HepG2 (cell line): ENCODE measurements around the gene TM4SF5. TPM values are rescaled to one million over a fixed set of nuclear protein-coding genes. Genes with fewer than 3 reads are reported as not detected.
A peak's percentile ranks its signal among the peaks of the same experiment; 100 is the strongest.

Source experiments
- CHCHD3 ChIP-seq: sonication (generic); formaldehyde crosslinking; IDR thresholded peaks from 2 replicates; pipeline ENCODE4 v1.8.0; 2022; ENCODE audit warnings: mild to moderate bottlenecking, missing genetic modification reagents, moderate library complexity
- EED ChIP-seq: sonication (generic); formaldehyde crosslinking; IDR thresholded peaks from 2 replicates; pipeline ENCODE4 v1.5.0; 2020; ENCODE audit warnings: mild to moderate bottlenecking, missing genetic modification reagents
- HMG20A ChIP-seq: IDR thresholded peaks from 2 replicates; pipeline ENCODE4 v1.6.1; 2016; ENCODE audit warnings: borderline replicate concordance
- HNF4A ChIP-seq: sonication (generic); formaldehyde crosslinking; IDR thresholded peaks from 2 replicates; pipeline ENCODE4 v1.4.0; 2020; ENCODE audit warnings: missing genetic modification reagents
- HNRNPLL ChIP-seq: fragments of 200-400 bp; formaldehyde crosslinking; IDR thresholded peaks from 2 replicates; pipeline ENCODE4 v1.6.1; 2017; ENCODE audit warnings: mild to moderate bottlenecking, low read depth, low read length; ENCODE audit not compliant: poor library complexity, severe bottlenecking
- JUNB ChIP-seq: sonication (generic); formaldehyde crosslinking; IDR thresholded peaks from 2 replicates; pipeline ENCODE4 v1.8.0; 2022; ENCODE audit warnings: missing genetic modification reagents, mild to moderate bottlenecking, borderline replicate concordance
- KLF6 ChIP-seq: IDR thresholded peaks from 2 replicates; pipeline ENCODE4 v1.8.0; 2016; ENCODE audit warnings: missing biosample characterization, missing genetic modification reagents
- MAFK ChIP-seq, 2 experiments: IDR thresholded peaks in 1 of 2; conservative IDR thresholded peaks in 1 of 2; 2 replicates each; pipeline ENCODE4 v1.6.1; 2011; ENCODE audit warnings: improper control_type of control experiment in 2 of 2, low read length in 2 of 2
- MIER2 ChIP-seq: IDR thresholded peaks from 2 replicates; pipeline ENCODE4 v1.6.1; 2016; ENCODE audit warnings: missing biosample characterization, missing genetic modification reagents
- MTA3 ChIP-seq: sonication (generic); formaldehyde crosslinking; IDR thresholded peaks from 2 replicates; pipeline ENCODE4 v1.4.0; 2020; ENCODE audit warnings: missing genetic modification reagents
- MZF1 ChIP-seq: sonication (generic); formaldehyde crosslinking; IDR thresholded peaks from 2 replicates; pipeline ENCODE4 v1.8.1; 2023; ENCODE audit warnings: mild to moderate bottlenecking, missing genetic modification reagents, borderline replicate concordance
- SPEN ChIP-seq: sonication (generic); formaldehyde crosslinking; IDR thresholded peaks from 2 replicates; pipeline ENCODE4 v1.5.1; 2020; ENCODE audit warnings: low read depth, mild to moderate bottlenecking, missing genetic modification reagents
- SRSF1 ChIP-seq: fragments of 200-400 bp; formaldehyde crosslinking; optimal IDR thresholded peaks from 2 replicates; pipeline ENCODE3; 2017; ENCODE audit warnings: mild to moderate bottlenecking, low read depth, low read length, moderate library complexity
- TBP ChIP-seq: sonication (generic); formaldehyde crosslinking; IDR thresholded peaks from 2 replicates; pipeline ENCODE4 v1.5.0; 2020; ENCODE audit warnings: missing genetic modification reagents
- ZFP62 ChIP-seq: sonication (generic); formaldehyde crosslinking; IDR thresholded peaks from 2 replicates; pipeline ENCODE4 v1.4.0; 2020; ENCODE audit warnings: missing genetic modification reagents
- ZNF431 ChIP-seq: sonication (generic); formaldehyde crosslinking; IDR thresholded peaks from 2 replicates; pipeline ENCODE4 v1.9.0; 2022; ENCODE audit warnings: missing genetic modification reagents, low read depth, mild to moderate bottlenecking, borderline replicate concordance
- ZNF446 ChIP-seq: sonication (generic); formaldehyde crosslinking; IDR thresholded peaks from 2 replicates; pipeline ENCODE4 v1.5.0; 2020; ENCODE audit warnings: mild to moderate bottlenecking, missing genetic modification reagents
- ZNF557 ChIP-seq: sonication (generic); formaldehyde crosslinking; IDR thresholded peaks from 2 replicates; pipeline ENCODE4 v1.4.0; 2020; ENCODE audit warnings: missing genetic modification reagents
- ZNF629 ChIP-seq: sonication (generic); formaldehyde crosslinking; conservative IDR thresholded peaks from 2 replicates; pipeline ENCODE4 v1.5.0; 2020; ENCODE audit warnings: missing genetic modification reagents
- ZNF781 ChIP-seq: sonication (generic); formaldehyde crosslinking; IDR thresholded peaks from 2 replicates; pipeline ENCODE4 v1.5.1; 2020; ENCODE audit warnings: borderline replicate concordance, mild to moderate bottlenecking, missing genetic modification reagents; ENCODE audit errors: not compliant biosample characterization
- ZNF782 ChIP-seq: sonication (generic); formaldehyde crosslinking; IDR thresholded peaks from 2 replicates; pipeline ENCODE4 v1.4.0; 2020; ENCODE audit warnings: missing genetic modification reagents, mild to moderate bottlenecking, borderline replicate concordance
- polyA plus RNA-seq, 8 experiments: library from polyadenylated mRNA; depleted of rRNA in 3 of 8; stranded (reverse) in 7 of 8; unstranded in 1 of 8; fragments of >200 nt; fragmentation: Illumina TruSeq in 4 of 8; extraction: Trizol in 4 of 8; gene quantifications; 2 replicates each; pipeline versions ENCODE4 v1.2.1 to v1.2.3, GENCODE V29; 2011 to 2016; ENCODE audit warnings: low read depth in 4 of 8, missing spikeins in 1 of 8, mixed read lengths in 1 of 8; ENCODE audit not compliant: insufficient read depth in 1 of 8
- total RNA-seq, 5 experiments: library from RNA; depleted of rRNA; stranded (reverse); fragments of >200 nt; fragmentation: Illumina TruSeq; extraction: Trizol; gene quantifications; 2 replicates each; pipeline ENCODE4 v1.2.3, GENCODE V29; 2016; ENCODE audit warnings: low read depth in 1 of 5
- TF ChIP-seq, protein P1 (sequence below): sonication (generic); formaldehyde crosslinking; IDR thresholded peaks from 2 replicates; pipeline ENCODE4 v1.8.0; 2022; ENCODE audit warnings: missing genetic modification reagents, mild to moderate bottlenecking, inconsistent platforms, borderline replicate concordance
- TF ChIP-seq, protein P2 (sequence below): sonication (generic); formaldehyde crosslinking; IDR thresholded peaks from 2 replicates; pipeline ENCODE4 v1.8.0; 2022; ENCODE audit warnings: mild to moderate bottlenecking, missing genetic modification reagents, borderline replicate concordance
- TF ChIP-seq, protein P3 (sequence below): sonication (generic); formaldehyde crosslinking; IDR thresholded peaks from 2 replicates; pipeline ENCODE4 v1.8.1; 2023; ENCODE audit warnings: missing genetic modification reagents, inconsistent platforms, borderline replicate concordance
- TF ChIP-seq, protein P4 (sequence below): sonication (generic); formaldehyde crosslinking; IDR thresholded peaks from 2 replicates; pipeline ENCODE4 v1.4.0; 2020; ENCODE audit warnings: missing genetic modification reagents, mild to moderate bottlenecking, borderline replicate concordance

The TM4SF5 gene
- total and polyA plus RNA-seq, 2 of the 13 experiments (the other 11 are each of a cell fraction or from before 2014, with no cell fraction given), result 30.1 to 126 TPM

- TF ChIP-seq ZNF782 (no peak), HMG20A (CRISPR knock-in tag) (no peak; the same call in 1 of the 2 replicates), SPEN (CRISPR knock-in tag) (peak; percentile 79; the same call in 1 of the 2 replicates), JUNB (CRISPR knock-in tag) (no peak), EED (CRISPR knock-in tag) (no peak), TBP (CRISPR knock-in tag) (no peak), HNF4A (CRISPR knock-in tag) (peak; percentile 82), MZF1 (peak; percentile 36; the same call in 1 of the 2 replicates), ZNF431 (CRISPR knock-in tag) (0 out of 2 replicates have a peak, but pooled peaks have one; percentile 37), ZNF781 (CRISPR knock-in tag) (peak; percentile 16), ZNF629 (CRISPR knock-in tag) (no peak), MIER2 (no peak), MTA3 (CRISPR knock-in tag) (no peak), KLF6 (CRISPR knock-in tag) (0 out of 2 replicates have a peak, but pooled peaks have one; percentile 50), MAFK (conservative IDR thresholded peaks at IDR 0.05 in 1 of 2, IDR thresholded peaks at IDR 0.05 in 1 of 2; ENCODE audit: low read length in 2 of 2) (no peak), HNRNPLL (peak; percentile 71), SRSF1 (peak; percentile 38), ZFP62 (no peak), ZNF446 (no peak), ZNF557 (peak; percentile 45; the same call in 1 of the 2 replicates), CHCHD3 (CRISPR knock-in tag) (no peak)
- TF ChIP-seq, protein P1, sequence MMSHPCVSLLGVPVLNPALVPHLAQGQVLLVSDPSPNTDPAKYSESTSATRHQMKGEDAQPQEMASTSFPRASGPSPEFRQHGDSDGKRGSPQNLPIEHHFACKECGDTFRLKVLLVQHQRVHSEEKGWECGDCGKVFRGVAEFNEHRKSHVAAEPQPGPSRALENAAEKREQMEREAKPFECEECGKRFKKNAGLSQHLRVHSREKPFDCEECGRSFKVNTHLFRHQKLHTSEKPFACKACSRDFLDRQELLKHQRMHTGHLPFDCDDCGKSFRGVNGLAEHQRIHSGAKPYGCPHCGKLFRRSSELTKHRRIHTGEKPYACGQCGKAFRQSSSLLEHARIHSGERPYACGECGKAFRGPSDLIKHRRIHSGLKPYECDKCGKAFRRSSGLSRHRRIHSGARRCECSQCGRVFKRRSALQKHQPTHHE (CRISPR knock-in tag), result no peak
- TF ChIP-seq, protein P2, sequence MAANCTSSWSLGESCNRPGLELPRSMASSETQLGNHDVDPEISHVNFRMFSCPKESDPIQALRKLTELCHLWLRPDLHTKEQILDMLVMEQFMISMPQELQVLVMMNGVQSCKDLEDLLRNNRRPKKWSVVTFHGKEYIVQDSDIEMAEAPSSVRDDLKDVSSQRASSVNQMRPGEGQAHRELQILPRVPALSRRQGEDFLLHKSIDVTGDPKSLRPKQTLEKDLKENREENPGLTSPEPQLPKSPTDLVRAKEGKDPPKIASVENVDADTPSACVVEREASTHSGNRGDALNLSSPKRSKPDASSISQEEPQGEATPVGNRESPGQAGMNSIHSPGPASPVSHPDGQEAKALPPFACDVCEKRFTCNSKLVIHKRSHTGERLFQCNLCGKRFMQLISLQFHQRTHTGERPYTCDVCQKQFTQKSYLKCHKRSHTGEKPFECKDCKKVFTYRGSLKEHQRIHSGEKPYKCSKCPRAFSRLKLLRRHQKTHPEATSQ (CRISPR knock-in tag), result no peak
- TF ChIP-seq, protein P3, sequence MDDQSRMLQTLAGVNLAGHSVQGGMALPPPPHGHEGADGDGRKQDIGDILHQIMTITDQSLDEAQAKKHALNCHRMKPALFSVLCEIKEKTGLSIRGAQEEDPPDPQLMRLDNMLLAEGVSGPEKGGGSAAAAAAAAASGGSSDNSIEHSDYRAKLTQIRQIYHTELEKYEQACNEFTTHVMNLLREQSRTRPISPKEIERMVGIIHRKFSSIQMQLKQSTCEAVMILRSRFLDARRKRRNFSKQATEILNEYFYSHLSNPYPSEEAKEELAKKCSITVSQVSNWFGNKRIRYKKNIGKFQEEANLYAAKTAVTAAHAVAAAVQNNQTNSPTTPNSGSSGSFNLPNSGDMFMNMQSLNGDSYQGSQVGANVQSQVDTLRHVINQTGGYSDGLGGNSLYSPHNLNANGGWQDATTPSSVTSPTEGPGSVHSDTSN (CRISPR knock-in tag), result 0 out of 2 replicates have a peak, but pooled peaks have one; percentile 63
- TF ChIP-seq, protein P4, sequence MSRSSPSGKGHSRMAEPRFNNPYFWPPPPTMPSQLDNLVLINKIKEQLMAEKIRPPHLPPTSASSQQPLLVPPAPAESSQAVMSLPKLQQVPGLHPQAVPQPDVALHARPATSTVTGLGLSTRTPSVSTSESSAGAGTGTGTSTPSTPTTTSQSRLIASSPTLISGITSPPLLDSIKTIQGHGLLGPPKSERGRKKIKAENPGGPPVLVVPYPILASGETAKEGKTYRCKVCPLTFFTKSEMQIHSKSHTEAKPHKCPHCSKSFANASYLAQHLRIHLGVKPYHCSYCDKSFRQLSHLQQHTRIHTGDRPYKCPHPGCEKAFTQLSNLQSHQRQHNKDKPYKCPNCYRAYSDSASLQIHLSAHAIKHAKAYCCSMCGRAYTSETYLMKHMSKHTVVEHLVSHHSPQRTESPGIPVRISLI (CRISPR knock-in tag), result no peak
Measured at GRCh38 chr17:4788807-4789700, 17.4 kb downstream of the TM4SF5 start, which contains the start of gene GLTPD2 (continued).
